HG03520 (cell line): ENCODE measurements around the gene PARD3.
"Not testable (repeated sequence)": the region's sequence is repeated elsewhere in the genome, so short reads cannot be mapped to it uniquely, and the experiment has no call there.

Experiments
- ATAC-seq: cut with Tn5 transposase; IDR thresholded peaks from one replicate; pipeline ENCODE4 v1.9.1; 2021; ENCODE audit warnings: mild to moderate bottlenecking, moderate library complexity; ENCODE audit not compliant: unreplicated experiment

Gene PARD3

GRCh38 chr10:34815185-34816084, at the start of gene PARD3:
Gene PARD3 (minus strand): TSS chr10:34815296. CDS start chr10:34814995, 301 bp downstream.
- ATAC-seq, result no peak

DNA sequence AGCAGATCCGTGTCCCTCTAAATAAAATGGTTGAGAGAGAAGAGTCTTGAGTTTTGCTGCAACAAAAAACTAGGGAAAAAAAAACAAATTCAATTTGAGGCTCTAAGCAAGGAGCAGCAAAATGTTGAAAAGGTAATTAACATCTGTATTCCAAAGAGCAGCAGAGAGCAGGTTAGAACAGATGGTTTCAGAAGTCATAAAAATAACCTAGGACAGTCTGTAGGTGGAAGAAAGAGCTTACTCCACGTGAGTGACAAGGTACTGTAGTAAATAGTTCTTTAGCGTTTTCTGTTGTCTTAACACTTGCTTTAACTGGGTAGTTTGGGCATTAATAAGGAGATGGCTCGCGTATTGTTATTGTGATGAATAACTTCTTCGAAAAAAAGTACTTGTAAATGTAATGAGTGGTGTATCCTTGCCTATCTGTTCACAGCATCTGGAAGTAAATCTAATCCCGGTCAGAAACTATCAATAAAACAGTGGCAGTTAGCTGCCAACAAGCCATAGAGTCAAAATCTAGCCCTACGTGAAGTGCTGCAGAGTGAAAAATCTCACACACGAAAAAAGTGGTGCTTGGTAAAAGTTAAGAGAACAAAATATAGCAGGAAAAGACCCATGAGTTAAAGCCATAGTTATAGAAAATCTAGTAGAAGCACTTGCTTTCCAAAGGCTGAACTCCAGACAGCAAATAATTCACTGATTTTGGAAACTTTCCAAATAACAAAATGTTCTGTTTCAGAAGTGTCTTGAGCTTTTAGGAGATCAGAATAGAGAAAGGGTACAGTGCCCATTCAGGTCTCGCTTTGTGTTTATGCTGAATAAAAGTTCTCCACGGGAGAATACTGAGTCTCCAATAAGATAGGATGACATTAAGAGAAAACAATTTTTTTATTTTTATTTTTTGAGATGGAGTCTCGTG, 49.3 kb upstream of the PARD3 start:
- no peak for ATAC-seq

DNA sequence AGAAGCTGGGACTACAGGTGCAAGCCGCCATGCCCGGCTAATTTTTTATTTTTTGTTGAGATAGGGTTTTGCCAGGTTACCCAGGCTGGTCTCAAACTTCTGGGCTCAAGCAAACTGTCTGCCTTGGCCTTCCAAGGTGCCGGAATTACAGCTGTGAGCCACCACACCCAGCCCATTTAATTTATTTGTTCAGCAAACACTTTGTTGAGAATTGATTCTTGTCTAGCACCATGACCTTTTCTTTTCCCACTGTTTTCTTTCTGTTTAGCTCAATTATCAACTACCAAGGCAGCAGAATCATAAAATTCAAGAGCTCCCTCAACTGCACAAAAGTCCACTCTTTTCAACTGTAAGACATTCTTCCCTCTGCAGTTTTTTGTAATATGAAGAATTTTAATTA, 47.8 kb upstream of the PARD3 start:
- ATAC-seq, result no peak

DNA sequence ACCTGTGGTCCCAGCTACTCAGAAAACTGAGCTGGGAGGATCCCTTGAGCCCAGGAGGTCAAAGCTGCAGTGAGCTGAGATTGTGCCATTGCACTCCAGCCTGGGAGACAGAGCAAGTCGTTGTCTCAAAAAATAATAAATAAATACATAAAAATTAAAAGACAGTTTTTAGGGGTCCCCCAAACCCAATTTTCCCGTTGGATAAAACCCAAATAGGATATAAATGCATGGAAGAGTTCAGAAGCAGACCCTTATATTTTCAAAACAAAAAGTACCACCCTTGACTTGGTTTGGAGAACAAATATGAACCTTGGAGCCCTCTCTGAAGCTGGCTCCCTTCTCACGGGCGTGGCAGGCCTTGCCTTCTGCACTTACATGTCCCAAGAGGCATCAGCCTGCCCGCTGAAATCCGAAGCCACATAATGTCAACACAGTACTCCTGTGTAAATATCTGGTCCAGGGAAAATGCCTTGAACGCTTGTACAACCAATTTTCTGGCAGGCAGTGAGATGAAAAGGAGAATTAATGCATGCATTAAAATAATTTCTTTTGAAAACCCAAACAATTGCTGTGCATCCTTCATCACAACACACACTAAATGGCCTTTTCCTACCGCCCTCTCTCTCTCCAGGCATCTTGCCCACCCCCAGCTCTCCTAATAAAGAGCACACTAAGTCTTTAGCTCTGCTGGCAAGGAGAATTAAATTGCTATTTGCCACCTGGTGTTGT, 46.4 kb upstream of the PARD3 start:
- ATAC-seq, result no peak

DNA sequence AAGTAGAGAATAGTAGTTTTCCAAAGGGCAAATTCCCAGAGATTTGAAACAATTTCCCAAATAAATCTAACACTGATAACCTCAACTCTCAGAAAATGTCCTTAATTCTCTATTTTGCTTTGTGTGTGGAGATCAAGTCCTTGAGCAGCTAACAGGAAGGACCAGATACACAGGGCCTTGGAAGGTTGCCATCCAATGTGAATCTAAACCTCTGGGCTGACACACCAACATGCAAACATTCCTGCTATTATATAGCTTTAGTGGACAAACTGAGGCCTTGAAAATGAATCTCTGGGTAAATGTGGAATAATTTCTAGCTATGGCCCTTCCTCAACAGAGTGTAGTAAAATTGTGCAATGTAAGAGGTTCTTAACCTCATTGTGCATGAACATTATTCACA, 44.1 kb upstream of the PARD3 start:
- no peak for ATAC-seq

DNA sequence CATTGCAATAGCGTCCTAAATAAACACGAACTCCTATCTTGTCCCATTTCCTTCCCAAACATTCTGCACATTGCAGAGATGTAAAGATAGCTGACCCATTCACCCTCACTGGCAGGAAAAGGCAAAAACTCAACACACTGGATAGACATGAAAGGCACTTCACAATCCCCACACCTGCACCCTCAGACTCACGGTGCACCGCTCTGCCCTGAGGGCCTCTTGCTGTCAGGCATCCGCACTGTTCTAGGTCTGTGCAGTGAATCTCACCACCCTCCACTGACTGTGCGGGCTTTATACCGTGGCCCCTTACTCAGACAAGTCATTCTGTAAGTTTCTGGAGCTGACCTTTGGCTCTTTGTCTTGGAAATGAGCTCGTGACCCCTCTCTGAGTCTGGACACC, 42.9 kb upstream of the PARD3 start:
- no peak for ATAC-seq

- no peak for ATAC-seq
Measured at GRCh38 chr10:34854147-34854601, 39.1 kb upstream of the PARD3 start.

DNA sequence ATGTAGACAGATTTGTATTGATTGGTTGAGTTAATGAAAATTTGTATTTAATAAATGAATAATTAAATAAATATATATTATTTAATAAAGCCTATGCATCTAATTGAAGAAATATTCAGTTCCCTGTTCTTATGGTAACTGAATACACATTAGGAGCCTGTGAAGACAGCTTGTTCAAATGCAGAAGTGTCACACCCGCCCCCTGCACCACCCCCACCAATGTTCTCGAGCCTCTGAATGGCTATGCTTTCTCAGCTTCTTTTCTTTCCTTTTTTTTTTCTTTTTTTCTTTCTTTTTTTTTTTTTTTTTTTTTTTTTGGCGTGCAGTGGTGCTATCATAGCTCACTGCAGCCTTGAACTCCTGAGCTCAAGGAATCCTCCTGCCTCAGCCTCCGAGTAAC, 38.3 kb upstream of the PARD3 start:
- ATAC-seq, result no peak

DNA sequence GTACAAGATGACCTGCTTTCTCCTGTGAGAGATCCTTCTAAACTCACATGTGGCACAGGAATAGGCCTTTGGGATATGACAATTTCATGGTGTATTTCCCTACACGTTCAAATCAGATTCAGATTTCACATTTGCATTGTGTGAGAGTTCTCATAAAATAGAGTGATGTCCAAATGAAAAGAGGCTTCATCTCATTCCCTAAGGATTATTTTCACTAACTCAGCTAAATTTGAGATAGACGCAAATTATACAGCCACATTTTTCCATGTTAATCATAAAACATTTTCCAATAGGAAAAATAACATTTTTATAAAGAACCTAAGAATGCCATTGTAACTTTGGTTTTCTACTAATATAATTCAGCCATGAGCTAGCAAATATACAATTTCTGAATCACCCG, 35.5 kb upstream of the PARD3 start:
- ATAC-seq, result no peak

- no peak for ATAC-seq
Measured at GRCh38 chr10:34850036-34850435, 34.9 kb upstream of the PARD3 start.

- no peak for ATAC-seq
Measured at GRCh38 chr10:34845070-34845469, 30.0 kb upstream of the PARD3 start.

DNA sequence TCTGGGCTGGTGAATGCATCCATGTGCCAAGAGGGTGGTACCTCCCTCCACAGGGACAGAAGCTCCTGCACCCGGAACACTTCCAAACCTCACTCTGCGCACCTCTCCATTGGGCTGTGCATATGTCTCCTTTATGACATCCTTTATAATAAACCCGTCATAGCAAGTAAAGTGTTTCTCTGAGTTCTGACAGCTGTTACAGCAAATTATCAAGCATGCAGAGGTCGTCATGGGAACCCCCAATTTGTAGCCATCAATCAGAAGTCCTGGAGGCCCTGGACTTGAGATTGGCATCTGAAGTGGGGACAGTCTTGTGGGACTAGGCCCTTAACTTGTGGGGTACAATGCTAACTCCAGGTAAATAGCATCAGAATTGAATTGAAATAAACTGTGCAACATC, 29.4 kb upstream of the PARD3 start:
- no peak for ATAC-seq

- ATAC-seq, result not testable (repeated sequence)
Measured at GRCh38 chr10:34843470-34843869, 28.4 kb upstream of the PARD3 start.

DNA sequence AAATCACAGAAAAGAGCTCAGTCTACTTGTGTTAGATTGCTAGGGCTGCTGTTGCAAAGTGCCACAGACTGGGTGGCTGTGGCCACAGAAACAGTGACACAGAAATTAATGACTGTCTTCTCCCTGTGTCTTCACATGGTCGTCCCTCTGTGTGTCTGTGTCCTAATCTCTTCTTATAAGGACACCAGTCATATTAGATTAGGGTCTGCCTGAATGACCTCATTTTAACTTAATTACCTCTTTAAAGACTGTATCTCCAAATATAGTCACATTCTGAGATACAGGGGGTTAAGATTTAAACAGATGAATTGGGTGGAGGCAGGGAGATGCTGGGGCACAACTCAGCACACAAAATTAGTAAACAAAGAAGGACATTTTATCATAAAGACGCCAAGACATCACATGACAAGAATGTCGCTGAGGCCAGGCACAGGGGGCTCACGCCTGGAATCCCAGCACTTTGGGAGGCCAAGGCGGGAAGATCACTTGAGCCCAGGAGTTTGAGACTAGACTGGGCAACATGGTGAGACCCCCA, 23.3 kb upstream of the PARD3 start:
- no peak for ATAC-seq

DNA sequence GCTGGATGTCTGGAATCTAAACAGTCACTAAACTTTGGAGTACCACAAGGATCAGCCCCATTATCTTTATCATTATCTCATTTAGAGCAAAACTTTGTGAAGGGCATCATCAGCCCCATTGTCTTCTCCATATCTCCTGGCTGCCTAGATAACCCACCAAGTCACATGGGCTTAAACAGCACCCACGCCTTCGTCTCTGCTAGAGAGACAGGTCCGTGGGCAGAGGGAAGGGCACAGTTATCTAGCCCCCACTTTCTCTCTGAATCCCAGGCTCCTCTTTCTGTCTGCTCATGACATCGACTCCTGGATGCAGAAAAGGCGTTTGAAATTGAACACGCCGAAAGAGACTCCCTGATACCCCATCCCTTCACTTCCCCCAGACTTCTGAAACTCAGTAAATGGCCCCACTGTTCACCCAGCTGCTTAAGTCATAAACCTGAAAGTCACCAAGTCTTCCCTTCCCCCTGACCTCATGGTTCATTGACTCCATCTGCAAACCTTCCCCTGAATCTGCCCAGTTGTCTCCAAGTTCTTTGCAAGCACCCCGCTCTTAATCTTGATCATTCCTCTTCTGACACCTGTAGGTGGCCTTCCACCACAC, 20.9 kb upstream of the PARD3 start:
- ATAC-seq, result no peak

DNA sequence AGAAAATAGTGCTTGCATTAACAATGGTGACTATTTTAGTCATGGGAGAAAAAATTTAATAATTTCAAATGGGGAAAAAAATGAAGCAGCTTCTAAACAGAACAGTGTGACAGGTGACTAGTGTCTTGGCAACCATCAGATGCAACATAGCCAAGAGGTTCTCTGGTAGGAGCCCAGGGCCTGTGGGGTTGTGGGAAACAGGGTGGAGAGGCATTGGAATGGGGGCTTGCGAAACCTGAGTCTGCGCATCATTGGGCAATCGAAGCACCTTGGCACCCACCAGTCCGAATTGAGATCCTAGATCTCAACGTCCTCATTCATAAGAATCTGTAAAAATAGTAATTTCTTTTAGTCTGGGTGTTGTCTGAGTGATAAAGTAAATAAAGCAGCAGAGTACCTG, 19.2 kb upstream of the PARD3 start:
- ATAC-seq, result no peak

DNA sequence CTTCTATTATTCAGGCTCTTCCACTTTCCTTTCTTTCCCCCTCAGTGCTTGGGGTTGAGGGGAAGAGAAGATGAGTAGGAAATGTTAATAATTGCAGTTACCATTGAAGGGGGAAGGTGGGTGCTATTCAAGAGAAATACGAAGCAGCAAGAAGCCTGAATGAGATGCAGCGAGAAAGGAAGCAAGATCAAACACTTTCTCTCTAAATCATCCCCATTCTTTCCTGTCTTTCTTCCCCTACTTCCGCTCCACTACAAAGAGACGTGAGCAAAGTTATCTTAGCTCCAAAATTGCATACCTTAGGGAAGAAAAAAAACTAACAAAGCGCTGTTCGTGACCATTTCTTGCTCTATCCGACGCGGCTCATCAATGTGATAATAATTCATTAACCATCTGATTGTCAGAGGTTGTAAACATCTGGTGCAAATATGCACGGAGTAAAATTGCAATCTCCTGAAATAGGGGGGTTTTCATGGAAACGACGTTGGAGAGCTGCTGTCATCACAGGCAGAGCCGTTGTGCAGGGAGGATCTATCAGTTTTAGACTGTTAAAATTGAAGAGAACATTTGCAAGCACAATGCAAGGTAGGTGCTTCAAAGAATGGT, 15.2 kb upstream of the PARD3 start:
- no peak for ATAC-seq

DNA sequence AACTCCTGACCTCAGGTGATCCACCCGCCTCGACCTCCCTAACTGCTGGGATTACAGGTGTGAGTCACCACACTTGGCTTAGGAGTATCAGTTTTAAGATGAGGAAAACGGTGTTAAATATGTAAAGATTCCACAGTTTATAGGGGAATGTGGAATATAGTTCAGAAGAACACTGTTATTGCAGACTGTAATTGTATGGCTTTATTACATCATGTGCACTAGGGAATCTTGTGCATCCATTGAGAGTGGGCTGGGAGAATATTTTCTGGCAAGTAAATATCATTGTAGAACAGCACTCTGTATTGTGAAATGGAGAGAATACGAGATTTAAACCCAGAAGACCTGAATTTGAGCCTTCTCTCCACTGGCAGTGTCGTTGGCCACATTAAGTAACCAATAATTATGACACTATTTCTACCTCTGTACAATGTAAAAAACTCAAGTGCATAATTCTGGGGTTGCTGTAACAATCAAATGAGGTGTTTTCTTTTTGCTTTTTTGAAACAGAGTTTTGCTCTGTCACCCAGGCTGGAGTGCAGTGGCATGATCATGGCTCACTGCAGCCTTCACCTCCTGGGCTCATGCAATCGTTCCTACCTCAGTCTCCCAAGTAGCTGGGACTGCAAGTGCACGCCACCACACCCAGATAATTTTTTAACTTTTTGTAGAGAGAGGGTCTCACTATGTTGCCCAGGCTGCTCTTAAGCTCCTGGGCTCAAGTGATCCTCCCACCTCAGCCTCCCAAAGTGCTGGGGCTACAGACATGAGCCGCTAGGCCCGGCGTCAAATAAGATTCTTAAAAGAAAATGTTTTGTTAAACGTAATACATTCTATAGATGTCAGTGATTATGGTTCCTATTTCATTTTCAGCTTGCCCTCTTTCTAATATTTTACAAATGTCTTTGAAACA, 12.0 kb upstream of the PARD3 start:
- ATAC-seq, result no peak

GRCh38 chr10:34826221-34826620, 11.1 kb upstream of the PARD3 start:
- ATAC-seq, result no peak
